ENCODE results near the gene PRKG1. TPM values are rescaled to one million over a fixed set of nuclear protein-coding genes. Genes with fewer than 3 reads are reported as not detected.

PRKG1 gene
- total and polyA plus RNA-seq, 2 donors (not counting 1 experiment from before 2014, with no cell fraction given), result not detected

- H3K27me3 Mint-ChIP-seq, result no peaks in the 10 kb centered on the region
- Histone ChIP-seq H3K79me2 (ENCODE audit: control insufficient read depth, insufficient read depth, low read length) (no peaks in the 10 kb centered on the region), H4K20me1 (ENCODE audit: control insufficient read depth, insufficient read depth, low read length, poor library complexity, severe bottlenecking) (no peaks in the 10 kb centered on the region), H3K9me3 (ENCODE audit: control extremely low read depth in 1 of 3, control insufficient read depth in 2 of 3, insufficient read depth in 1 of 3, low read length in 2 of 3) (no peaks in the 10 kb centered on the region), H3K4me3 (ENCODE audit: control extremely low read depth in 1 of 5, extremely low read depth in 1 of 5, insufficient read depth in 1 of 5, low read depth in 2 of 5, low read length in 4 of 5) (no peak overlapping the region), H2AFZ (ENCODE audit: insufficient read depth, low read depth, low read length, poor library complexity, severe bottlenecking) (no peak overlapping the region), H3K9ac (ENCODE audit: low read length) (no peak overlapping the region), H3K4me1 (ENCODE audit: control insufficient read depth in 2 of 2, insufficient read depth in 2 of 2, low read length in 2 of 2) (no peaks in the 10 kb centered on the region), H3K36me3 (replicated peaks in 1 of 2; ENCODE audit: control extremely low read depth in 1 of 2, control insufficient read depth in 1 of 2, extremely low read depth in 1 of 2, insufficient read depth in 2 of 2, low read length in 1 of 2) (no peaks in the 10 kb centered on the region), H3K27ac (ENCODE audit: low read length in 2 of 2) (no peak overlapping the region), H3K4me2 (replicated peaks; ENCODE audit: low read depth, low read length, poor library complexity, severe bottlenecking) (no peak overlapping the region), H3K27me3 (replicated peaks in 1 of 4; ENCODE audit: control extremely low read depth in 1 of 4, control insufficient read depth in 3 of 4, insufficient read depth in 4 of 4, low read length in 3 of 4) (no peaks in the 10 kb centered on the region)
- no peak overlapping the region for H3K4me3 Mint-ChIP-seq
- H3K9me3 Mint-ChIP-seq (ENCODE audit: insufficient read depth), result no peaks in the 10 kb centered on the region
- POLR2A ChIA-PET, result no interaction called here
- no peak overlapping the region for H3K27ac Mint-ChIP-seq
- DNase-seq (no peak), ATAC-seq (ENCODE audit: low read depth) (no peak)
- intact Hi-C loops (cut with micrococcal nuclease), result no loop called here
- 94% methylated on average over 3 of the region's 8 CpGs for WGBS (ENCODE audit: insufficient coverage)
- H3K4me1 Mint-ChIP-seq, result no peaks in the 10 kb centered on the region
- TF ChIP-seq CTCF (IDR thresholded peaks at IDR 0.05) (no peak), EZH2 (IDR thresholded peaks at IDR 0.05; ENCODE audit: borderline replicate concordance, insufficient read depth, low read depth, low read length, poor library complexity, severe bottlenecking) (no peak)
- CTCF ChIA-PET, result interaction anchor here (1.8 kb wide), 1 partner anchor 11 kb away, joined by 5 read pairs; no protein-coding TSS in a partner anchor
Measured at GRCh38 chr10:51400392-51401096, 326.3 kb downstream of the PRKG1 start.

- Mint-ChIP-seq H3K27ac (no peak overlapping the region), H3K4me3 (no peak overlapping the region), H3K9me3 (ENCODE audit: insufficient read depth) (no peaks in the 10 kb centered on the region), H3K4me1 (no peaks in the 10 kb centered on the region), H3K27me3 (no peaks in the 10 kb centered on the region)
- no peaks in the 10 kb centered on the region for H3K36me3 ChIP-seq (replicated peaks in 1 of 2; ENCODE audit: control extremely low read depth in 1 of 2, control insufficient read depth in 1 of 2, extremely low read depth in 1 of 2, insufficient read depth in 2 of 2, low read length in 1 of 2)
- no CpG with 5 or more reads among the region's 1 CpG for WGBS (ENCODE audit: insufficient coverage)
- no peaks in the 10 kb centered on the region for H3K27me3 ChIP-seq (replicated peaks in 1 of 4; ENCODE audit: control extremely low read depth in 1 of 4, control insufficient read depth in 3 of 4, insufficient read depth in 4 of 4, low read length in 3 of 4)
- no peaks in the 10 kb centered on the region for H3K4me1 ChIP-seq (ENCODE audit: control insufficient read depth in 2 of 2, insufficient read depth in 2 of 2, low read length in 2 of 2)
- no peak overlapping the region for H3K4me3 ChIP-seq (ENCODE audit: control extremely low read depth in 1 of 5, extremely low read depth in 1 of 5, insufficient read depth in 1 of 5, low read depth in 2 of 5, low read length in 4 of 5)
- ChIA-PET CTCF (no interaction called here), POLR2A (no interaction called here)
- H3K4me2 ChIP-seq (replicated peaks; ENCODE audit: low read depth, low read length, poor library complexity, severe bottlenecking), result no peak overlapping the region
- DNase-seq (no peak), ATAC-seq (ENCODE audit: low read depth) (no peak)
- H4K20me1 ChIP-seq (ENCODE audit: control insufficient read depth, insufficient read depth, low read length, poor library complexity, severe bottlenecking), result no peaks in the 10 kb centered on the region
- no peak overlapping the region for H2AFZ ChIP-seq (ENCODE audit: insufficient read depth, low read depth, low read length, poor library complexity, severe bottlenecking)
- TF ChIP-seq CTCF (IDR thresholded peaks at IDR 0.05) (no peak), EZH2 (IDR thresholded peaks at IDR 0.05; ENCODE audit: borderline replicate concordance, insufficient read depth, low read depth, low read length, poor library complexity, severe bottlenecking) (no peak)
- intact Hi-C loops (cut with micrococcal nuclease), result no loop called here
- H3K79me2 ChIP-seq (ENCODE audit: control insufficient read depth, insufficient read depth, low read length), result no peaks in the 10 kb centered on the region
- H3K27ac ChIP-seq (ENCODE audit: low read length in 2 of 2), result no peak overlapping the region
- H3K9ac ChIP-seq (ENCODE audit: low read length), result no peak overlapping the region
- H3K9me3 ChIP-seq (ENCODE audit: control extremely low read depth in 1 of 3, control insufficient read depth in 2 of 3, insufficient read depth in 1 of 3, low read length in 2 of 3), result no peaks in the 10 kb centered on the region
Measured at GRCh38 chr10:51403521-51403920, 329.2 kb downstream of the PRKG1 start.

Measured in B cell (primary cell).